ENCODE data around the gene ATP23. TPM values are rescaled to one million over a fixed set of nuclear protein-coding genes. Genes with fewer than 3 reads are reported as not detected.

Gene ATP23
- total RNA-seq, 1 donor from 2014 or later = 8.0 TPM

- Mint-ChIP-seq H3K4me1 (peaks cover 53% of the 10 kb centered on the region), H3K36me3 (ENCODE audit: low read depth) (no peaks in the 10 kb centered on the region), H3K27ac (ENCODE audit: unreplicated experiment) (no peak overlapping the region), H3K27me3 (ENCODE audit: low read depth) (no peaks in the 10 kb centered on the region), H3K9me3 (no peaks in the 10 kb centered on the region), H3K4me3 (peak overlapping the region; percentile 77)
- no peak for TF ChIP-seq CTCF (conservative IDR thresholded peaks at IDR 0.05)
- DNase-seq (ENCODE audit: low read depth, low spot score) = no peak
Observed at GRCh38 chr12:57895389-57896114, 45.8 kb upstream of the ATP23 start.

DNA sequence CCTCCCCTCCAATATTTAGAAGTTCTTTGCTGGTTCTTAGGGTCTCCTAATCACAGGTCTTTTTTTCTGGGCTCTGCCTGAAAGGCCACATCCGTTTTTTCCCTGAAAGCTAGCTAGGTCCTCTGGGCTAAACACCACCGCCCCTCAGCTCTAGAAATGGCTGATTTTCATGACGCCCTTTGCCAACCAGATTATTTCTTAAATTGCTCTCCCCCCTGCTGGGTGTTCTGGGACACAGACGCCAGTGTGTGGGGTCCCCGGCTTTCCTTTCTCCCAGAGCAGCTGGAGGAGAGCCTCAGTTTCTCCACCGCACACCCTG lies 45.3 kb upstream of the ATP23 start:
- H3K27me3 Mint-ChIP-seq (ENCODE audit: low read depth) = no peaks in the 10 kb centered on the region
- no peak overlapping the region for H3K27ac Mint-ChIP-seq (ENCODE audit: unreplicated experiment)
- DNase-seq (ENCODE audit: low read depth, low spot score) = no peak
- TF ChIP-seq CTCF (conservative IDR thresholded peaks at IDR 0.05) = no peak
- no peaks in the 10 kb centered on the region for H3K9me3 Mint-ChIP-seq
- H3K4me1 Mint-ChIP-seq = peaks cover 53% of the 10 kb centered on the region
- no peaks in the 10 kb centered on the region for H3K36me3 Mint-ChIP-seq (ENCODE audit: low read depth)
- H3K4me3 Mint-ChIP-seq = peak overlapping the region; percentile 77

GRCh38 chr12:57896434-57897201 lies 44.7 kb upstream of the ATP23 start:
- no peaks in the 10 kb centered on the region for H3K27me3 Mint-ChIP-seq (ENCODE audit: low read depth)
- H3K9me3 Mint-ChIP-seq = no peaks in the 10 kb centered on the region
- peak overlapping the region; percentile 82 for H3K27ac Mint-ChIP-seq (ENCODE audit: unreplicated experiment)
- H3K4me1 Mint-ChIP-seq = peaks cover 53% of the 10 kb centered on the region
- DNase-seq (ENCODE audit: low read depth, low spot score) = peak; percentile 49
- TF ChIP-seq CTCF (conservative IDR thresholded peaks at IDR 0.05) = no peak
- no peaks in the 10 kb centered on the region for H3K36me3 Mint-ChIP-seq (ENCODE audit: low read depth)
- H3K4me3 Mint-ChIP-seq = peak overlapping the region; percentile 88

DNA sequence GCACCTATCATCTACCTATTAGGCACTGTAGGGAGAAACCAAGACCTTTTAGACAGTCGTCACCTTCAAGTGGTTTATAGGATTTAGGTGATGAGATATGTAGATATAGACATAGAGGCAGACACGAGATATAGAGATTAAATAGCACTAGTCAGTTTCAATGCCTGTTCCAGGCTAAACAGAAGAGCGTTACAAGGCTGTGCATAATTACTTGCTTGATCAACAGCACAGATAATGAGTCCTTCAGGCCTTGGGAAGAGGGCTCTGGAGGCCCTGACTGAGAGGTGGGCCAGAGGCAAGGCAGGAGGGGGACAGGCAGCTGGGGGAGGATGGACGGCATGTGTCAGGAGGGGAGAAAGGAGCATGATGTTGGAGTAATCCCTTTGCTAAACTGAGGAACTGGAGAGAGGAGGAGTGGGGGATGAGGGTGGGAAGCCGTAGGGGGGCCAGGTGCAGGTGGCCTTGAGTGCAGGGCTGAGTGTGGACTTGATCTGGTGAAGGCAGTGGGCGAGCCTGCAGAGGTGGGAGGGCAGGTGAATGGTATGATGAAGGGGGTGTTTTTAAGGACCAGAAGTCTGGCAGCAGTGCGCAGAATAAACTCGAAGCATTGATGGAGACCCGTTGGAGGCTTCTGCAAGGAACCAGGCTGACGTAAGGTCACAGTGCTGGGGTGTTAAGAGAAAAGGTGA lies 43.9 kb upstream of the ATP23 start:
- no peaks in the 10 kb centered on the region for H3K36me3 Mint-ChIP-seq (ENCODE audit: low read depth)
- H3K4me1 Mint-ChIP-seq = peaks cover 46% of the 10 kb centered on the region
- DNase-seq (ENCODE audit: low read depth, low spot score) = no peak
- no peaks in the 10 kb centered on the region for H3K9me3 Mint-ChIP-seq
- peak overlapping the region; percentile 88 for H3K4me3 Mint-ChIP-seq
- no peak overlapping the region for H3K27ac Mint-ChIP-seq (ENCODE audit: unreplicated experiment)
- no peak for TF ChIP-seq CTCF (conservative IDR thresholded peaks at IDR 0.05)
- no peaks in the 10 kb centered on the region for H3K27me3 Mint-ChIP-seq (ENCODE audit: low read depth)

DNA sequence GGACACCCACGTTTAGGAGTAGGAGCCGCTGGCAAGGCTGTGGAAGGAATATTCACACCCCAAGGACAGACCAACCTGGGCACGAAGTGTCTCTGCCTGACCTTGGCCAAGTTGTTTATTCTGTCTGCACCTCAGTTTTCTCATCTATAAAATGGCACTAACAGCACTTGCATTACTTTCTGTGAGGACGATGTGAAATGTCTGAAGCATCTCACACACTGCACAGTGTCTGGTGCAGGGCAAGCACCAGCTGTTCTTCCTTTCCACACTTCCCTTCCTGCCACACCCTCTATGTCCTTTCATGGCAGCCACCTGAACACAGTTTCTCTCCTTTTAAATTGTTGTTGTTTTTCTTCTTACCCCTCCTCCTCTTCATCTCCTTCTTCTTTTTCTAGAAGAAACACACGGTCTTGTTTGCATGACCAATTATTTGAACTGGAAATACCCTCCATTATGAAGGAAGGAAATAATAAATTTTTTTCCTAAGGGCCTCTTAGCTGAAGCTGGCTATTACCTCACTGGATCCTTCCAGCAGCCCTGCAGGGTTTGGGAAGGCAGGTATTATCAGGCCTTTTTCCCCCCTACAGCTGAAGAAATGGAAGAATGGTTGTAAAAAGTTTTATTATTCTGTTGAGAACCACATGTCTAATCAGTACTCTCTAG lies 42.9 kb upstream of the ATP23 start:
- Mint-ChIP-seq H3K36me3 (ENCODE audit: low read depth) (no peaks in the 10 kb centered on the region), H3K9me3 (no peaks in the 10 kb centered on the region), H3K4me3 (no peak overlapping the region), H3K27ac (ENCODE audit: unreplicated experiment) (no peak overlapping the region), H3K27me3 (ENCODE audit: low read depth) (no peaks in the 10 kb centered on the region), H3K4me1 (peaks cover 46% of the 10 kb centered on the region)
- no peak for DNase-seq (ENCODE audit: low read depth, low spot score)
- TF ChIP-seq CTCF (conservative IDR thresholded peaks at IDR 0.05) = no peak

Measured in neural crest cell (in vitro differentiated cells).